Esophagus squamous epithelium (tissue), 4 donors: Measurements from ENCODE around the gene ZNF106.

Experiments used
- CTCF ChIP-seq, 6 experiments: fragments of 450-650 bp in 4 of 6; fragments of 200-600 bp in 2 of 6; sonication (generic) in 2 of 6; IDR thresholded peaks; one replicate each; pipeline ENCODE4 v1.5.1; 2016 to 2019; ENCODE audit warnings: antibody characterized with exemption in 6 of 6, mild to moderate bottlenecking in 4 of 6, moderate library complexity in 4 of 6
- POLR2A ChIP-seq, 4 donors: fragments of 450-650 bp; IDR thresholded peaks; one replicate each; pipeline ENCODE4 v1.6.1; 2017; ENCODE audit warnings: antibody characterized with exemption in 4 of 4, mild to moderate bottlenecking in 4 of 4, moderate library complexity in 3 of 4

GRCh38 chr15:42491539-42492225 lies 741 bp upstream of the ZNF106 start:
- no peak for TF ChIP-seq CTCF (IDR thresholded peaks at IDR 0.05)
- no peak for TF ChIP-seq POLR2A (IDR thresholded peaks at IDR 0.05)
